Measurements from ENCODE around the gene PDCD5. TPM values are rescaled to one million over a fixed set of nuclear protein-coding genes. Genes with fewer than 3 reads are reported as not detected.
"Not testable (repeated sequence)": the region's sequence is repeated elsewhere in the genome, so short reads cannot be mapped to it uniquely, and the experiment has no call there.

Gene PDCD5
- total RNA-seq, 1 experiment from 2014 or later, result 118 TPM

- Mint-ChIP-seq H3K27me3 (ENCODE audit: low read depth) (peaks cover 3% of the 10 kb centered on the region; the same call in 1 of the 2 replicates), H3K4me1 (no peaks in the 10 kb centered on the region), H3K9me3 (peaks cover 2% of the 10 kb centered on the region in 2 experiments; a peak in 3 of 5 replicates), H3K4me3 (no peak overlapping the region), H3K36me3 (ENCODE audit: insufficient read depth in 1 of 3, low read depth in 3 of 3) (peaks cover 0 to 3% (median 0%) of the 10 kb centered on the region in 3 experiments; a peak in 1 of 7 replicates), H3K27ac (no peak overlapping the region)
- no peak overlapping the region for H3K56ac ChIP-seq (ENCODE audit: insufficient read length, low read depth, low read length)
- no peak overlapping the region for H2AFZ ChIP-seq (ENCODE audit: low read length)
- no peak overlapping the region for H3K18ac ChIP-seq (ENCODE audit: insufficient read length, low read depth, low read length)
- no peak overlapping the region for H3K27ac ChIP-seq (ENCODE audit: insufficient read length, low read depth, low read length)
- H2BK15ac ChIP-seq (ENCODE audit: low read depth, low read length), result no peak overlapping the region
- no peak overlapping the region for H3K23ac ChIP-seq (ENCODE audit: insufficient read length, low read depth, low read length)
- H3K4me1 ChIP-seq (ENCODE audit: insufficient read depth, low read length), result no peaks in the 10 kb centered on the region
- H2BK5ac ChIP-seq (ENCODE audit: insufficient read length, low read length), result no peak overlapping the region
- no peak overlapping the region for H3K9ac ChIP-seq (ENCODE audit: extremely low read depth, insufficient read length, low read length)
- H2BK120ac ChIP-seq (ENCODE audit: low read depth, low read length, poor library complexity, severe bottlenecking), result no peak overlapping the region
- H2BK12ac ChIP-seq (ENCODE audit: insufficient read length, low read depth, low read length), result no peak overlapping the region
- no peaks in the 10 kb centered on the region for H3K27me3 ChIP-seq (ENCODE audit: insufficient read depth, low read length)
- no peaks in the 10 kb centered on the region for H3K9me3 ChIP-seq (ENCODE audit: control insufficient read depth, low read depth, low read length)
- H3K4me2 ChIP-seq (ENCODE audit: insufficient read depth, insufficient read length, low read length), result no peak overlapping the region
- no peak overlapping the region for H3K14ac ChIP-seq (ENCODE audit: insufficient read depth, low read length)
- H3K23me2 ChIP-seq (ENCODE audit: insufficient read length, low read depth, low read length, poor library complexity, severe bottlenecking), result no peaks in the 10 kb centered on the region
- no peak overlapping the region for H4K5ac ChIP-seq (ENCODE audit: insufficient read length, low read depth, low read length)
- H3K79me2 ChIP-seq (ENCODE audit: insufficient read depth, low read length), result no peaks in the 10 kb centered on the region
- no peak overlapping the region for H2AK5ac ChIP-seq (ENCODE audit: insufficient read length, low read length)
- no peaks in the 10 kb centered on the region for H3K79me1 ChIP-seq (ENCODE audit: insufficient read depth, low read depth, low read length, poor library complexity, severe bottlenecking)
- TF ChIP-seq, protein P1, sequence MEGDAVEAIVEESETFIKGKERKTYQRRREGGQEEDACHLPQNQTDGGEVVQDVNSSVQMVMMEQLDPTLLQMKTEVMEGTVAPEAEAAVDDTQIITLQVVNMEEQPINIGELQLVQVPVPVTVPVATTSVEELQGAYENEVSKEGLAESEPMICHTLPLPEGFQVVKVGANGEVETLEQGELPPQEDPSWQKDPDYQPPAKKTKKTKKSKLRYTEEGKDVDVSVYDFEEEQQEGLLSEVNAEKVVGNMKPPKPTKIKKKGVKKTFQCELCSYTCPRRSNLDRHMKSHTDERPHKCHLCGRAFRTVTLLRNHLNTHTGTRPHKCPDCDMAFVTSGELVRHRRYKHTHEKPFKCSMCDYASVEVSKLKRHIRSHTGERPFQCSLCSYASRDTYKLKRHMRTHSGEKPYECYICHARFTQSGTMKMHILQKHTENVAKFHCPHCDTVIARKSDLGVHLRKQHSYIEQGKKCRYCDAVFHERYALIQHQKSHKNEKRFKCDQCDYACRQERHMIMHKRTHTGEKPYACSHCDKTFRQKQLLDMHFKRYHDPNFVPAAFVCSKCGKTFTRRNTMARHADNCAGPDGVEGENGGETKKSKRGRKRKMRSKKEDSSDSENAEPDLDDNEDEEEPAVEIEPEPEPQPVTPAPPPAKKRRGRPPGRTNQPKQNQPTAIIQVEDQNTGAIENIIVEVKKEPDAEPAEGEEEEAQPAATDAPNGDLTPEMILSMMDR (conservative IDR thresholded peaks at IDR 0.05), result no peak
- H4K20me1 ChIP-seq (ENCODE audit: control insufficient read depth, insufficient read depth, insufficient read length), result no peaks in the 10 kb centered on the region
- no peak overlapping the region for H4K91ac ChIP-seq (ENCODE audit: insufficient read length, low read depth, low read length)
- WGBS (ENCODE audit: extremely low coverage, insufficient read length, low lambda C conversion rate), result no CpG with 5 or more reads among the region's 3 CpGs
- no peak overlapping the region for H3K4ac ChIP-seq (ENCODE audit: low read depth, low read length)
- H3T11ph ChIP-seq (ENCODE audit: low read length), result no peak overlapping the region
- H2BK20ac ChIP-seq (ENCODE audit: low read depth, low read length, poor library complexity, severe bottlenecking), result no peak overlapping the region
- H4K8ac ChIP-seq (replicated peaks; ENCODE audit: insufficient read length, low read depth, low read length), result no peak overlapping the region
- DNase-seq, result no peak
Measured at GRCh38 chr19:32540621-32541020, 40.4 kb upstream of the PDCD5 start.

DNA sequence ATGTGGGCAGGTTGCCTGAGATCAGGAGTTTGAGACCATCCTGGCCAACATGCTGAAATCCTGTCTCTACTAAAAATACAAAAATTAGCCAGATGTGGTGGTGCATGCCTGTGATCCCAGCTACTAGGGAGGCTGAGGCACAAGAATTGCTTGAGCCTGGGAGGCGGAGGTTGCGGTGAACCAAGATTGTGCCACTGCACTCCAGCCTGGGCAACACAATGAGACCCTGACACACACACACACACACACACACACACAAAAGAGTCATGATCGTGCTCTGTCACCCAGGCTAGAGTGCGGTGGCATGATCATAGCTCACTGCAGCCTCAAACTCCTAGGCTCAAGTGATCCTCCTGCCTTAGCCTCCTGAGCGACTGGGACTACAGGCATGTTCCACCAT lies 39.6 kb upstream of the PDCD5 start:
- not testable (repeated sequence) for H3K4me2 ChIP-seq (ENCODE audit: insufficient read depth, insufficient read length, low read length); H2BK5ac ChIP-seq (ENCODE audit: insufficient read length, low read length); H3K79me1 ChIP-seq (ENCODE audit: insufficient read depth, low read depth, low read length, poor library complexity, severe bottlenecking); H2BK120ac ChIP-seq (ENCODE audit: low read depth, low read length, poor library complexity, severe bottlenecking); H3K27me3 ChIP-seq (ENCODE audit: insufficient read depth, low read length); H3K9ac ChIP-seq (ENCODE audit: extremely low read depth, insufficient read length, low read length); H4K91ac ChIP-seq (ENCODE audit: insufficient read length, low read depth, low read length); H2BK20ac ChIP-seq (ENCODE audit: low read depth, low read length, poor library complexity, severe bottlenecking); H3T11ph ChIP-seq (ENCODE audit: low read length); H3K36me3 Mint-ChIP-seq (ENCODE audit: insufficient read depth in 1 of 3, low read depth in 3 of 3); H3K23me2 ChIP-seq (ENCODE audit: insufficient read length, low read depth, low read length, poor library complexity, severe bottlenecking); H4K5ac ChIP-seq (ENCODE audit: insufficient read length, low read depth, low read length); H4K20me1 ChIP-seq (ENCODE audit: control insufficient read depth, insufficient read depth, insufficient read length); H3K4ac ChIP-seq (ENCODE audit: low read depth, low read length); H2BK12ac ChIP-seq (ENCODE audit: insufficient read length, low read depth, low read length); H4K8ac ChIP-seq (replicated peaks; ENCODE audit: insufficient read length, low read depth, low read length); H3K27ac Mint-ChIP-seq; DNase-seq; H3K4me3 Mint-ChIP-seq; H3K4me1 ChIP-seq (ENCODE audit: insufficient read depth, low read length); H2AK5ac ChIP-seq (ENCODE audit: insufficient read length, low read length); H3K23ac ChIP-seq (ENCODE audit: insufficient read length, low read depth, low read length); H3K4me1 Mint-ChIP-seq; H3K9me3 ChIP-seq (ENCODE audit: control insufficient read depth, low read depth, low read length); H3K56ac ChIP-seq (ENCODE audit: insufficient read length, low read depth, low read length); H3K14ac ChIP-seq (ENCODE audit: insufficient read depth, low read length); H3K9me3 Mint-ChIP-seq; H3K27me3 Mint-ChIP-seq (ENCODE audit: low read depth); H2BK15ac ChIP-seq (ENCODE audit: low read depth, low read length); H2AFZ ChIP-seq (ENCODE audit: low read length); H3K18ac ChIP-seq (ENCODE audit: insufficient read length, low read depth, low read length); H3K27ac ChIP-seq (ENCODE audit: insufficient read length, low read depth, low read length); H3K79me2 ChIP-seq (ENCODE audit: insufficient read depth, low read length)
- WGBS (ENCODE audit: extremely low coverage, insufficient read length, low lambda C conversion rate), result no CpG with 5 or more reads among the region's 5 CpGs
